GM15510 (cell line): ENCODE data around the gene TNKS2.

ENCODE experiments used
- POLR2A ChIP-seq: IDR thresholded peaks from 3 replicates; pipeline ENCODE4 v1.6.1; 2011; ENCODE audit warnings: borderline replicate concordance; ENCODE audit not compliant: insufficient read length; ENCODE audit errors: extremely low read depth

Gene TNKS2

GRCh38 chr10:91883549-91884444 lies 85.6 kb downstream of the TNKS2 start:
- no peak for TF ChIP-seq POLR2A

GRCh38 chr10:91884536-91884935 lies 86.3 kb downstream of the TNKS2 start:
- no peak for TF ChIP-seq POLR2A

- TF ChIP-seq POLR2A, result no peak
Observed at GRCh38 chr10:91885362-91886079, 87.3 kb downstream of the TNKS2 start.

GRCh38 chr10:91886954-91887271 lies 88.7 kb downstream of the TNKS2 start:
- no peak for TF ChIP-seq POLR2A

- TF ChIP-seq POLR2A, result no peak
Observed at GRCh38 chr10:91887272-91888076, 89.2 kb downstream of the TNKS2 start.

GRCh38 chr10:91891125-91892001 lies 93.1 kb downstream of the TNKS2 start:
- TF ChIP-seq POLR2A, result no peak

GRCh38 chr10:91893051-91893450 lies 94.8 kb downstream of the TNKS2 start:
- no peak for TF ChIP-seq POLR2A

- no peak for TF ChIP-seq POLR2A
Observed at GRCh38 chr10:91896212-91896756, 98.1 kb downstream of the TNKS2 start.

GRCh38 chr10:91897421-91897820 lies 99.2 kb downstream of the TNKS2 start:
- no peak for TF ChIP-seq POLR2A

- TF ChIP-seq POLR2A, result no peak
Observed at GRCh38 chr10:91901784-91902677, 103.8 kb downstream of the TNKS2 start.

- TF ChIP-seq POLR2A, result no peak
Observed at GRCh38 chr10:91907033-91907594, 108.9 kb downstream of the TNKS2 start.

- no peak for TF ChIP-seq POLR2A
Observed at GRCh38 chr10:91907914-91908336, 109.7 kb downstream of the TNKS2 start.
